ENCODE results near the gene DUSP22.

DUSP22 gene

DNA sequence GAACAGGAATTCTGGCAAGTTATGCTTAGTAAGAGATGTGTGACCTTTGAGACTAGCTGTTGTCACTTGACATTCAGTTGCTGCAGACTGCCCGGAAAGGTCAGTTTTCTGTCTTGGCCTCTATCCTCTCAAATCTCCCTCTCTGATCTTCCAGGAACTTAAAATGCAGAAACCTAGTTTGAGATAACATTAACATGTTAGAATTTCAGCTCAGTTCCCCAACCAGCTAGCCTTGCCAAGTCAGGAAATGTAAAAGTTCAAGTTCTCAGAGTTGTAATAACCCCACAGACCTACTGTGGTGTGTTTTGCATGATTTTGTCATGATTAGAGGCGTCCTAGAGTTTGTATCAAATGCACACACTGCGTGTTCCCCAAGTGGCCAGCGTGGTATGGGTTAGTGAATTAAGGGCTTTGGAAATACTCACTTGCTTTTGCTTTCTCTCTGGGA is 46.6 kb downstream of the DUSP22 start:
- H3K27ac Mint-ChIP-seq, result peak overlapping the region; percentile 69
- H3K4me1 Mint-ChIP-seq (ENCODE audit: low read depth), result peaks cover 79% of the 10 kb centered on the region
- peak overlapping the region; percentile 69 for H3K4me3 Mint-ChIP-seq

DNA sequence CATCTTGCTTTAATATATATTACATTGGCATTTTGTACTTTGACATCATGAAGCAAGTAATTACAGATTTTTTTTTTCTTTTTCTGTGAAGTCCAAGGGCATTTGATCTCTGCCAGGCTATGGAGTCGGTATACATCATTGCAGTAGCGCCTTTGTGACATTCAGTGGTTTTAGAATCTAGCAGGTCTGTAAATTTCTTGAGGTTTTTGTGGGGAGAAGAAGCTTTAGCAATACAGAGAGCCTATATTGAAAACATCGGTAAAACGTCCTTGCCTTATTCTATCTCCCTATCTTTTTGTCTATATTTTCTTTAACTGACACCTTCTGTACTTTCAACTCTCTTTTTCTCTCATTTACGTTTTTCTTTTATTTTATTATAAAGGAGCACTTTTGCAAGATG is 47.2 kb downstream of the DUSP22 start:
- Mint-ChIP-seq H3K27me3 (no peaks in the 10 kb centered on the region), H3K36me3 (ENCODE audit: low read depth) (peaks cover 16% of the 10 kb centered on the region), H3K4me3 (peak overlapping the region; percentile 57), H3K27ac (peak overlapping the region; percentile 69), H3K9me3 (no peaks in the 10 kb centered on the region), H3K4me1 (ENCODE audit: low read depth) (peaks cover 80% of the 10 kb centered on the region)

More for the DNA sequence above, 46.6 kb downstream of the DUSP22 start:
- H3K27me3 Mint-ChIP-seq, result no peaks in the 10 kb centered on the region
- H3K36me3 Mint-ChIP-seq (ENCODE audit: low read depth), result peaks cover 10% of the 10 kb centered on the region
- no peaks in the 10 kb centered on the region for H3K9me3 Mint-ChIP-seq

DNA sequence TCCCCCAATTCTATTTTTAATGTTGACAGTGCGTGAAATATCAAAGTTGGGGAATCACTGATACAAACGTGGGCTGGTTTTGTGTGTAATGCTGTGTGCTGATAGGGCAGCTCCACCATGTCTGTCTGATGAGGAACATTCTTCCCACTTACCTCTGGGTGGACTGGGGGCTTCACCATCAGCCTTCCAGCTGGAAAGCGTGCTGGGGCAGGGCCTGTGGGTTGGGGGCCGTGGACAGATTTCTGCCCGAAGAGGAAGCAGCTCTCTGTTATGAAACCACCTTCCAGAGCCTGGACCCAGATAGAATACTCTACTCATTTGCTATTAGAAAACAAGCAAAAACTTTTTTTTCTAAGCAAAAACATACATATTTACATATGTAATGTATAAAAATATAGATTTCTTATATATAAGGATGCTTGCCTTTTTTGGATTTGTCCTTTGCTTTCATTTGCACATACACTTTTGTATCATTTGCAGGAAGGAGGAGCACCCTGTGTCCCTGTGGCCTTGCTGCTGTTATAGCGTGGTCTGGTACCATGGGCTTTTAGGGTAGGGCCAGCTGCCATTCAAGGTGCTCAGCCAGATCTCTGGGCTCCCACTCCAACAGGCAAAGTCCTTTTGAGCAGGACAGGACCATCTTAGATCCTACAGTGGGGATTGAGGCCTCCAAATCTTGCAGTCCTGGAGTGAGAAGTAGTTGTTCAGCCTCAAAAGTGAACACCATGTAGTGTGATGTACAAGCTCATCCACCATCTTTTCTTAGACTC is 48.1 kb downstream of the DUSP22 start:
- H3K9me3 Mint-ChIP-seq, result no peaks in the 10 kb centered on the region
- H3K36me3 Mint-ChIP-seq (ENCODE audit: low read depth), result peaks cover 17% of the 10 kb centered on the region
- H3K27me3 Mint-ChIP-seq, result no peaks in the 10 kb centered on the region
- H3K4me1 Mint-ChIP-seq (ENCODE audit: low read depth), result peaks cover 80% of the 10 kb centered on the region
- H3K27ac Mint-ChIP-seq, result peak overlapping the region; percentile 69
- peak overlapping the region; percentile 57 for H3K4me3 Mint-ChIP-seq

- peak overlapping the region; percentile 27 for H3K4me3 Mint-ChIP-seq
- no peaks in the 10 kb centered on the region for H3K27me3 Mint-ChIP-seq
- H3K27ac Mint-ChIP-seq, result peak overlapping the region; percentile 60
- H3K36me3 Mint-ChIP-seq (ENCODE audit: low read depth), result peaks cover 17% of the 10 kb centered on the region
- H3K9me3 Mint-ChIP-seq, result no peaks in the 10 kb centered on the region
- H3K4me1 Mint-ChIP-seq (ENCODE audit: low read depth), result peaks cover 75% of the 10 kb centered on the region
Observed at GRCh38 chr6:340991-341827, 48.9 kb downstream of the DUSP22 start.

DNA sequence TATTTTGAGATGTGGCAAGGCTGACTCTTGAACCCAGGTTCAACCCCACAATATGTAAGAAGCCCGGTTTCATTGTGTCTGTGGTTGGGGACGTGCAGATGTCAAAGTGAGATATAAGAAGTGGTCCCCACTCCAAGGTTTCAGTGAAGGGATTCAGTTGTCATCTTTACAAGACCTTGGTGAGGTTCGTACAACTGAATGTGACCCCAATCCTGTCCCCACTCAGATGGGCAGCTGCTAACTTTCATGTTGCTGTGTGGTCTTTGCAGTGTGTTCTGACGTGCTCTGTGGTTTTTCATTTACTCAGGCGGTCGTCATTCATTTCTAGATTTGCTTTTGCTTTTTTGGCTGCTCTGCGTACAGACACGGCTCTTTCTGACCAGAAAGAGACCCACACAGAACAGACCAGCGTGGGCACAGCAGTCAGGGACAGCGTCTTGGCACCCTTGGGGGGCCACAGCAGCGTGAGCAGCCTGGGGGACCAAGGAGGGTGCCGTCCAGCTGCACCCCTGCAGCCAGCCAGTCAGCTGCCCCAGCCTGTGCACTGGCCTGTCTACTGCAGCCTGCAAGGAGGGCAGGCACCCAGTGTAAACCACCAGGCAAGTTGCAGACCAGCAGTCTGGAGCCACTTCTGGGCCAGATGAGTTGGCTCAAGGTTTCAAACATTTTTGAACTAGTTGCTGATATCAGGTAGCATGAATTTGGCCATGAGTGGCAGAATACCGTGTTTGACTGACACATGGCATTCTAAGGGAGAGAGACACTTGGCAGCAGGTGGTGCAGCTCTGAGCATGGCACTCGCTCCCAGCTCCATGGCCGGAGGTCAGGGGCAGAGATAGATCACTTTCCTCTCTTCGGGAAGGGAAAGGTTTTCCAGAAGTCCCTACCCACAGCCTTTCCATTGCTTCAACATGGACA is 49.9 kb downstream of the DUSP22 start:
- Mint-ChIP-seq H3K36me3 (ENCODE audit: low read depth) (peaks cover 18% of the 10 kb centered on the region), H3K4me1 (ENCODE audit: low read depth) (peaks cover 69% of the 10 kb centered on the region), H3K4me3 (peak overlapping the region; percentile 15), H3K27me3 (no peaks in the 10 kb centered on the region), H3K9me3 (no peaks in the 10 kb centered on the region), H3K27ac (peak overlapping the region; percentile 60)

DNA sequence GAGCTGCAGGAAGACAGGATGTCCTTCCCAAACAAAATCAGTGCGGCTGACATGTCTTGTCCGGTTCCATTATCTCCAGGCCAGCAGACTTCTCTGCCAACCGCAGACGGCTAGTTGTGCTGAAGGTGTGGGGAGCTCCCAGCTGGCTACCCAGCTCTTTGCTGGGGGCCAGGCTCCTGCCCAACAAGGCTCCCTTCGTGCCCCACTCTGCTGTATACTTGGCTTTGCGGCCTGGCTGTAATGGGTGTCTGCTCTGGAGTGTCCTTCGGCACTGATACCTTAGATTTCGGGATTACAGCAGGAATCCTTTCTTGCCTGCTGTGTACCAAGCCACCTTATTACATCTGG is 50.5 kb downstream of the DUSP22 start:
- H3K27ac Mint-ChIP-seq, result no peak overlapping the region
- no peak overlapping the region for H3K4me3 Mint-ChIP-seq
- peaks cover 69% of the 10 kb centered on the region for H3K4me1 Mint-ChIP-seq (ENCODE audit: low read depth)
- no peaks in the 10 kb centered on the region for H3K9me3 Mint-ChIP-seq
- H3K36me3 Mint-ChIP-seq (ENCODE audit: low read depth), result peaks cover 24% of the 10 kb centered on the region
- no peaks in the 10 kb centered on the region for H3K27me3 Mint-ChIP-seq

DNA sequence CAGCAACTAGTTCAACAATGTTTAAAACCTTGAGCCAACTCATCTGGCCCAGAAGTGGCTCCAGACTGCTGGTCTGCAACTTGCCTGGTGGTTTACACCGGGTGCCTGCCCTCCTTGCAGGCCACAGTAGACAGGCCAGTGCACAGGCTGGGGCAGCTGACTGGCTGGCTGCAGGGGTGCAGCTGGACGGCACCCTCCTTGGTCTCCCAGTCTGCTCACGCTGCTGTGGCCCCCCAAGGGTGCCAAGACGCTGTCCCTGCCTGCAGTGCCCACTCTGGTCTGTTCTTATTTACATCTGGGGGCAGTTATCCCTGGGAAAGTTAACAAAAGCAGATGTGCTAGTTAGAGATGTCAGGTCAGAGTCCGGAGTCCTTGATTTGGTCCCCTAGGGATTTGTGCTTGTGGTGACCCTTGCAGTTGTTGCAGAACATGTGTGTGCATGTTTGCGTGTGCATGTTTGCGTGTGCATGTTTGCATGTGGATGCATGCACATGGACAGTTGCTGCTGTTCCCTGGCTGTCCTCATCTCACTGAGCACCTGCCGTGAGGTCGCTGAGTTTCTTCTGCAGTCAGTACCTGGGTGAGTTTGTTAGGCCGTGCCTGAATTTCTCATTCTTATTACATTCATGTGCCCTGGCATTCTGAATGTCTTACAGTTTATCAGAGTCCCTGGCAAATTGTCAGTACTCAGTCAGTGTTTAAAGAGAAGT is 51.1 kb downstream of the DUSP22 start:
- no peak overlapping the region for H3K27ac Mint-ChIP-seq
- H3K9me3 Mint-ChIP-seq, result no peaks in the 10 kb centered on the region
- H3K4me1 Mint-ChIP-seq (ENCODE audit: low read depth), result peaks cover 63% of the 10 kb centered on the region
- peaks cover 30% of the 10 kb centered on the region for H3K36me3 Mint-ChIP-seq (ENCODE audit: low read depth)
- H3K27me3 Mint-ChIP-seq, result no peaks in the 10 kb centered on the region
- no peak overlapping the region for H3K4me3 Mint-ChIP-seq

DNA sequence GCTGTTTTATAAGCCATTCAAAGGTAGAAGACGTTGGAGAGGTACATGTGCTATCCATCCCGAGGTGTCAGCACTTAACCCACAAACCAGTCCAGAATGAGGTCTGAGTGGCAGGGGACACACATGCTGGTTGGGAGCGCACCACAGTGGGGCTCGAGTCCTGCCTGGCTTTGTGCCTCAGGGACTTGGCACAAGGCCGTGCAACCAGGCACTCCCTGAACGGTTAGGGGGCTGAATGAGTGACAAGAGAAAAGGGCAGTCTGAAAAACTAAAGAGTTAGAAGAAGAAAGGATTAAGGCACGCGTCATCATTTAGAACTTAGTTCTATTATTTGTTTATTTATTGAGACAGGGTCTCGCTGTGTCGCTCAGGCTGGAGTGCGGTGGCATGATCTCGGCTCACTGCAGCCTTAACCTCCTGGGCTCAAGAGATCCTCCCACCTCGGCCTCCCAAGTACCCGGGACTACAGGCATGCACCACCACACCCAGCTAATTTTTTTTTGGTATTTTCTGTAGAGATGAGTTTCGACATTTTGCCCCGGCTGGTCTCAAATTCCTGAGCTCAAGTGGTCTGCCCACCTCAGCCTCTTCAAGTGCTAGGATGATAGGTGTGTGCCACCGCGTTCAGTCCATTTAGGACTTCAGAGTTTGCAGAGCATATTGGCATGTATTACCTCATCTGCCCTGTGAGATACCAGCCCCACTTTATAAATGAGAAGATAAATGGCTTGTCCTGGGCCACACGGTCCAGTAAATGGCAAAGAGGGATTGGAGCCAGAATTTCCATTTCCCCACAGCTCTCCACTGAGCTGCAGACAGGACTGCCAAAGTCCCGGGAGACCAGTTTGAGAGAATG is 51.9 kb downstream of the DUSP22 start:
- Mint-ChIP-seq H3K27me3 (no peaks in the 10 kb centered on the region), H3K4me3 (no peak overlapping the region), H3K4me1 (ENCODE audit: low read depth) (peaks cover 55% of the 10 kb centered on the region), H3K9me3 (no peaks in the 10 kb centered on the region), H3K36me3 (ENCODE audit: low read depth) (peaks cover 34% of the 10 kb centered on the region), H3K27ac (no peak overlapping the region)

DNA sequence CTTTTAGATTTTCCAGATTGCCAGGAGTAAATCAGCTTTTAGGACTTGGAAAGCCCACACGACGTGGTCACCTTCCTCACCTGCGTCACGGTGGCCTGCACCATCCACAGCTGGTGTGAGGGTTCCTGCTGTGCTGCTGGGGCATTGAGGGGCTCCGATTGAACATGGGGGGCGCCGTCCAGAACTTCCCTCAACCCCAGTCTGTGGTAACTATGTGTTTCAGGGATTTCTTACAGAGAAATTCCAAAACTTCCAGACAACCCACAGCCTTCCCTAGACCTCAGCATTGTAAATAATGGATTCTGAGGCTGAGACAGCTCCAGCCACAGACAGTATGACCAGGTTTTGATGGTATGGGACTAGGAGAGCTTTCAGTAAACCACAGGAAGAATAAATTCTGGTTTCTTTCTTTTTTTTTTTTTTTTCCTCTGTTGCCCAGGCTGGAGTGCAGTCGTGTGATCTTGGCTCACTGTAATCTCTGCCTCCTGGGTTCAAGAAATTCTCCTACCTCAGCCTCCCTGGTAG is 52.6 kb downstream of the DUSP22 start:
- Mint-ChIP-seq H3K9me3 (no peaks in the 10 kb centered on the region), H3K4me3 (no peak overlapping the region), H3K36me3 (ENCODE audit: low read depth) (peaks cover 32% of the 10 kb centered on the region), H3K27ac (no peak overlapping the region), H3K4me1 (ENCODE audit: low read depth) (peaks cover 48% of the 10 kb centered on the region), H3K27me3 (no peaks in the 10 kb centered on the region)

DNA sequence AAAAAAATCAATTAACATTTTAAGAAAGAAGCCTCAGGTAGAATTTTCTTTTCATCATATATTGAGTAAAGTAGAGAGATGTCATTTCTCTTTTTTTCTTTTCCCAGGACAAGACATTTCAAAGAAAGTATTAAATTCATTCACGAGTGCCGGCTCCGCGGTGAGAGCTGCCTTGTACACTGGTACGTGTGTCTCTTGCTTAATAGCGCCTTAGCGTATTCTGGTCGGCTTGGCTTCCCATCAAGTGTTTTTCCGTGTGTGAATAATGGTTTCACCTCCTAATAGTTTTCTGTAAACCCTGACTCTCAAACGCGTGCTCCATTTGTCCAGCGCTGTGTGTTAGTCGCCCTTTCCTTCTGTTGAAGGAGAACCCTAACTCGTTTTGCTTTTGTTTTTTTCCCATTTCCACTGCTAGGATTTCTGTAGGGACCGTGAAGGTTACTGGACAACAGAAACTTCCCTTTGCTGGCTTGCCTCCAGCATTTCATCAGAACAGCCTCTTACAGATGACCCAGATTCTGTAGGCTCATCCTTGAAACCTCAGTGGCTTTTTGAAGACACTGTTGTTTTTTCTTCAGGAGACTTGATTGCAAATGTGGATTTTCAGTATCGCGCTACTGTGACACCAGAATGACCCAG is 53.6 kb downstream of the DUSP22 start:
- Mint-ChIP-seq H3K36me3 (ENCODE audit: low read depth) (peaks cover 31% of the 10 kb centered on the region), H3K9me3 (no peaks in the 10 kb centered on the region), H3K27me3 (no peaks in the 10 kb centered on the region), H3K27ac (no peak overlapping the region), H3K4me1 (ENCODE audit: low read depth) (peaks cover 39% of the 10 kb centered on the region), H3K4me3 (no peak overlapping the region)

DNA sequence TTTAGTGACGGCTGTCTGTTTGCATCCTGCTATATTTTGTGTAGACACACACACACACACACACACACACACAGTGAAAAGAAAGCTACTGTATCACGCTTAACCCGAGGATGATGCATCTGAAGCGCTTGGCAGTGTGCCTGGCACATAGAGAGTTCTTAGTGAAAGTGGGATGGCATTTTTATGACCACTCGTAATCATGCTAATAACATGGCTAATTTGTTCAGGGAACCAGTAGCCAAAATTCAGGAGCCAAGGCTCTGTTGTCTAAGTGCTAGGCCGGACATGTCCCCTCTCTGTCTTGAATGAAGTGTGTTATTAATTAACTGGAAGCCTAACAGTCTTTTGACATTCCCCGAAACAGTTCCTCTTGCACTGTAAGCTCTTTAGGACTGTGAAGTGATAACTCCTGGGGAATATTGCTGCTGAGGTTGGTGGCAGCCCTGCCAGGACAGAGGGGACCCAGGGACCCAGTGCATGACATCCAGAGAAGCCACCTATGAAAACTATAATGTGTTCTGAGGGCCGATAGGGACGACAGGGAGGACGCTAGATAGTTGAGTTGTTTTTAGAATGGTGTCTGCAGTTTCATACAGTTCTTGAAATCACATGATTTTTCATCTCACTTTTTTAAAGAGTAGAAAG is 54.2 kb downstream of the DUSP22 start:
- Mint-ChIP-seq H3K36me3 (ENCODE audit: low read depth) (peaks cover 30% of the 10 kb centered on the region), H3K4me3 (no peak overlapping the region), H3K27ac (no peak overlapping the region)

DNA sequence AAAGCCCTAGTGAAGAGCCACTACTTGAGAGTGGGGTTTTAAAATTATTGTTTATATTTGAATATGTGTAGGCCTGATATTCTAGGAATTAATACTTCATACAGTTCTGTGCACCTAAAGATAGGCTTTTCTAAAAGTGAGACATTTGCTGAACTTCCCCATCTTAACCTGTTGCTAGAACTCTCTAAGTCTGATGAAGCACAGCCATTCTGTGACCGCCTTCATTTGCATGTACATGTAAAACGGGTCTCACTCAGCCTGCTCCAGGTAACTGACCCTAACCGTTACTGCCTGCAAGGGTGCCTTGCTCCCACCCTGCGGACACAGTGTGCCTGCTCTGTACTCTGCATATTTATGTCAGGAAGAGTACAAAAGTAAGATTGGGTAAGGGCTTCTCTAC is 54.9 kb downstream of the DUSP22 start:
- Mint-ChIP-seq H3K4me3 (no peak overlapping the region), H3K36me3 (ENCODE audit: low read depth) (peaks cover 30% of the 10 kb centered on the region), H3K9me3 (no peaks in the 10 kb centered on the region), H3K27me3 (no peaks in the 10 kb centered on the region), H3K4me1 (ENCODE audit: low read depth) (peaks cover 25% of the 10 kb centered on the region), H3K27ac (no peak overlapping the region)

More for the DNA sequence above, 54.2 kb downstream of the DUSP22 start:
- Mint-ChIP-seq H3K27me3 (no peaks in the 10 kb centered on the region), H3K4me1 (ENCODE audit: low read depth) (peaks cover 32% of the 10 kb centered on the region), H3K9me3 (no peaks in the 10 kb centered on the region)

All from stimulated activated naive CD8-positive, alpha-beta T cell treated with anti-CD3 and anti-CD28 coated beads, Interleukin-15, Interleukin-2, amounts not matched to agents 100 ng/mL and 50 ng/mL, for 24 hours (primary cell).